ENCODE data around the gene JMJD7.

GRCh38 chr15:41838400-41838897 lies 10.6 kb downstream of the JMJD7 start, which contains the start of gene PLA2G4B:
- TF ChIP-seq, protein P1, sequence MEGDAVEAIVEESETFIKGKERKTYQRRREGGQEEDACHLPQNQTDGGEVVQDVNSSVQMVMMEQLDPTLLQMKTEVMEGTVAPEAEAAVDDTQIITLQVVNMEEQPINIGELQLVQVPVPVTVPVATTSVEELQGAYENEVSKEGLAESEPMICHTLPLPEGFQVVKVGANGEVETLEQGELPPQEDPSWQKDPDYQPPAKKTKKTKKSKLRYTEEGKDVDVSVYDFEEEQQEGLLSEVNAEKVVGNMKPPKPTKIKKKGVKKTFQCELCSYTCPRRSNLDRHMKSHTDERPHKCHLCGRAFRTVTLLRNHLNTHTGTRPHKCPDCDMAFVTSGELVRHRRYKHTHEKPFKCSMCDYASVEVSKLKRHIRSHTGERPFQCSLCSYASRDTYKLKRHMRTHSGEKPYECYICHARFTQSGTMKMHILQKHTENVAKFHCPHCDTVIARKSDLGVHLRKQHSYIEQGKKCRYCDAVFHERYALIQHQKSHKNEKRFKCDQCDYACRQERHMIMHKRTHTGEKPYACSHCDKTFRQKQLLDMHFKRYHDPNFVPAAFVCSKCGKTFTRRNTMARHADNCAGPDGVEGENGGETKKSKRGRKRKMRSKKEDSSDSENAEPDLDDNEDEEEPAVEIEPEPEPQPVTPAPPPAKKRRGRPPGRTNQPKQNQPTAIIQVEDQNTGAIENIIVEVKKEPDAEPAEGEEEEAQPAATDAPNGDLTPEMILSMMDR (conservative IDR thresholded peaks at IDR 0.05): no peak
- no peak for TF ChIP-seq EZH2 (IDR thresholded peaks at IDR 0.05; ENCODE audit: low read depth)
